ENCODE data around the gene UBE2V1. TPM values are rescaled to one million over a fixed set of nuclear protein-coding genes. Genes with fewer than 3 reads are reported as not detected.

UBE2V1 gene
- total and polyA plus RNA-seq, 7 donors: 45.2 to 165 (median 60.3) TPM

DNA sequence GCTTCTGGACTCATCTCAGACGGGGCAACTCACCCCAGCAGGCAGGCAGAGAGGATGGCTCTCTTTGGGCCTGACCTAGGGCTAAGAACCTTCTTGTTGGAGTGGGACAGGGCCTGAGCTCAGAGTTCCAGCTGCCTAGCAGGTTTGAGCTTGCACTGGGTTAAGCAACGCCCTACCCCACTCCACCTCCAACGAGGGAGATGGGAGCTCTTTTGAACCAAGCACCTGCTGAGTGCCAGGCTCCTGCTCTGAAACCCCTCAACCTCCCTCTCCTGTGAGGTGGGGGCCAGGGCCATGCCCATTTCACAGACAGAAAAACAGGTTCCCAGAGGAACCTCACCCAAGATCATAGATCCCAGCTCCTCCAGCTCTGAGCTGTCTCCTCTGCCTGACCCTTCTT is 75.8 kb downstream of the UBE2V1 start:
- Histone ChIP-seq H3K9me3 (no peaks in the 10 kb centered on the region), H3K4me1 (no peaks in the 10 kb centered on the region), H3K27me3 (ENCODE audit: insufficient read depth in 3 of 3, low read length in 2 of 3) (no peaks in the 10 kb centered on the region), H3K36me3 (ENCODE audit: insufficient read depth in 1 of 2, low read depth in 1 of 2) (no peaks in the 10 kb centered on the region), H3K4me3 (no peak overlapping the region), H3K27ac (no peak overlapping the region)
- intact Hi-C loops (cut with DNase I): loop anchor here in 1 of 2 donors (5.0 kb wide), 1 partner anchor 40 kb away; no protein-coding TSS in a partner anchor
- TF ChIP-seq, protein P1, sequence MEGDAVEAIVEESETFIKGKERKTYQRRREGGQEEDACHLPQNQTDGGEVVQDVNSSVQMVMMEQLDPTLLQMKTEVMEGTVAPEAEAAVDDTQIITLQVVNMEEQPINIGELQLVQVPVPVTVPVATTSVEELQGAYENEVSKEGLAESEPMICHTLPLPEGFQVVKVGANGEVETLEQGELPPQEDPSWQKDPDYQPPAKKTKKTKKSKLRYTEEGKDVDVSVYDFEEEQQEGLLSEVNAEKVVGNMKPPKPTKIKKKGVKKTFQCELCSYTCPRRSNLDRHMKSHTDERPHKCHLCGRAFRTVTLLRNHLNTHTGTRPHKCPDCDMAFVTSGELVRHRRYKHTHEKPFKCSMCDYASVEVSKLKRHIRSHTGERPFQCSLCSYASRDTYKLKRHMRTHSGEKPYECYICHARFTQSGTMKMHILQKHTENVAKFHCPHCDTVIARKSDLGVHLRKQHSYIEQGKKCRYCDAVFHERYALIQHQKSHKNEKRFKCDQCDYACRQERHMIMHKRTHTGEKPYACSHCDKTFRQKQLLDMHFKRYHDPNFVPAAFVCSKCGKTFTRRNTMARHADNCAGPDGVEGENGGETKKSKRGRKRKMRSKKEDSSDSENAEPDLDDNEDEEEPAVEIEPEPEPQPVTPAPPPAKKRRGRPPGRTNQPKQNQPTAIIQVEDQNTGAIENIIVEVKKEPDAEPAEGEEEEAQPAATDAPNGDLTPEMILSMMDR (IDR thresholded peaks at IDR 0.05): no peak
- WGBS, 3 donors: 80 to 89% (median 81%) methylated on average over 3 of the region's 3 CpGs
- DNase-seq: no peak
- ATAC-seq: no peak

DNA sequence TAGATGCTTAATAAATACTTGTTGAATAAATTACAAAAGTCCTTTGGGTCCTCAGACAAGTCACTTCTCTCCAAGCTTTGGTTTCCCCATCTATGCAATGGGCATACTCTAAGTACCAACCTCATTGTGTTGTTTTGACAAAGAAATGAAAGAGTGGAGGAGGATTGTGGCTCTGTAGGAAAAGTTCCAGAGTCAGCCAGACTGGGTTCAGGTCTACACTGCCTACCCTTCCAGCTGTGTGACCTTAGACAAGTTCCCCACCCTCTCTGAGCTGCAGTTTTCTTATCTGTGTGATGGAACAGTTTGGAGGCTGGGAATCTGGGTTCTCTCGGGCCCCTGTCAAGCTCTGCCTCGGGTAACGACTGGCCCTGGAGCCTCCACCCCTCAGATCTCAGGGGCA is 76.2 kb downstream of the UBE2V1 start:
- no peak overlapping the region for H3K27ac ChIP-seq
- no peaks in the 10 kb centered on the region for H3K9me3 ChIP-seq
- H3K36me3 ChIP-seq (ENCODE audit: insufficient read depth in 1 of 2, low read depth in 1 of 2): no peaks in the 10 kb centered on the region
- DNase-seq (no peak), ATAC-seq (no peak)
- TF ChIP-seq, protein P1 (IDR thresholded peaks at IDR 0.05): no peak
- intact Hi-C loops (cut with DNase I): loop anchor here in 1 of 2 donors (5.0 kb wide), 1 partner anchor 39 kb away; no protein-coding TSS in a partner anchor
- no peak overlapping the region for H3K4me3 ChIP-seq
- no peaks in the 10 kb centered on the region for H3K27me3 ChIP-seq (ENCODE audit: insufficient read depth in 3 of 3, low read length in 2 of 3)
- 88 to 95% (median 89%) methylated on average over 3 of the region's 3 CpGs for WGBS, 3 donors
- H3K4me1 ChIP-seq: no peaks in the 10 kb centered on the region

DNA sequence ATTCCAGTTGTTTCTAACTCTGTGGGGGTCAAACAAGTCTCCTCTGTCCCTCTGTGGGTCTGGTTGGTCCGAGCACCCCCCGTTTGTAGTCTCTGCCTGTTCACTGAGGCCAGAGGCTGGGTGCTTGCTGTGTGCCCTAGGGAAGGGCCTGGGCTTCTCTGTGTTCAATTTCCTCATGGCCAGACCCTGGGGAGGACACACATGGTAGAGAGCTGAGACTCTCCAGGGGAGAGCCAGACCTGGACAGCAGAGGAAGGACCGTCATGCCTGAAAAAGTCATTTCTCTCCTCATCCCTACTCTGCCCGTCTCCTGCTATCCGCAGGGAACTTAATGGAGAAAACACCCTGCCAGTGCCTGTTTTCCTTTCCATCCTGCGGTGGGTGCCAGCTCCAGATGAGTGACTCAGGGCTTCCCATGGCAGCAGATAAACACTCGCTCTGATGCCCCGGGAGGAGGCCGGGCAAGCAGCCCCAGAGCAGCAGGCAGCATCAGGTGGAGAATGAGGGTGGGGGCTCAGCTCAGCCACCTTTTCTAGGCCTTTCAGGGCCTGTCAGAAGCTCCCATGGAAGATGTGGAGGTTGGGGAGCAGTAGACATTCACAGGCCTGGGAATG is 78.3 kb downstream of the UBE2V1 start:
- 73 to 80% (median 77%) methylated on average over 9 of the region's 9 CpGs for WGBS, 3 donors

DNA sequence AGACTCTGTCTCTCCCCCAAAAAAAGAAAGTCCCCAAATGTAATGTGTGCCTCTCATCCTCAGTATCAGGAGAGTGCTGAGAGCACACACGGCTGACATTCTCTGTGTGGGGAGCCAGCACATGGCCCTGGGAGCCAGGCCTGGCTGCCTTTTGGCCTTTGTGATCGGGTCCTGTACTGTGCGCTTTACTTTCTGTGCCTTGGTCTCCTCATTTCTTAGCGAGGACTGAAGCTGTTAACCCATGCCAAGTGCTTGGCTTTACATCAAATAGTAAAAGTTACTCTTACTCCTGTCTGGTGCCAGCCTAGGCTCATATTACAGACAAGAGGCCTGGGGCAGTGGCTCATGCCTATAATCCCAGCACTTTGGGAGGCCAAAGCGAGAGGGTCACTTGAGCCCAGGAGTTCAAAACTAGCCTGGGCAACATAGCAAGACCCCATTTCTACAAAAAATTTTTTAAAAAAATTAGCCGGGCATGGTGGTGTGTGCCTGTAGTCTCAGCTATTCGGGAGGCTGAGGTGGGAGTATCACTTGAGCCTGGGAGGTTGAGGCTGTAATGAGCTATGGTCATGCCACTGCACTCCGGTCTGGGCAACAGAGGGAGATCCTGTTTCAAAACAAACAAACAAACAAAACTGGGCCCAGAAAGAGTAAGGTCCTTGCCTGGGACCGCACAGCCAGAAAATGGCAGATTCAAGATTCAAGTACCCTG is 79.8 kb downstream of the UBE2V1 start:
- DNase-seq: no peak
- Histone ChIP-seq H3K27ac (no peak overlapping the region), H3K4me3 (no peak overlapping the region), H3K27me3 (ENCODE audit: insufficient read depth in 3 of 3, low read length in 2 of 3) (no peaks in the 10 kb centered on the region), H3K36me3 (ENCODE audit: insufficient read depth in 1 of 2, low read depth in 1 of 2) (no peaks in the 10 kb centered on the region), H3K4me1 (peaks cover 12% of the 10 kb centered on the region), H3K9me3 (no peaks in the 10 kb centered on the region)
- no peak for ATAC-seq
- 76 to 92% (median 81%) methylated on average over 9 of the region's 9 CpGs for WGBS, 3 donors
- intact Hi-C loops (cut with DNase I): loop anchor here in 1 of 2 donors (5.0 kb wide), 1 partner anchor 46 kb away; no protein-coding TSS in a partner anchor
- TF ChIP-seq, protein P1 (IDR thresholded peaks at IDR 0.05): no peak

More for the DNA sequence above, 78.3 kb downstream of the UBE2V1 start:
- Histone ChIP-seq H3K9me3 (no peaks in the 10 kb centered on the region), H3K4me3 (no peak overlapping the region), H3K27ac (no peak overlapping the region), H3K4me1 (peaks cover 11% of the 10 kb centered on the region), H3K36me3 (ENCODE audit: insufficient read depth in 1 of 2, low read depth in 1 of 2) (no peaks in the 10 kb centered on the region), H3K27me3 (ENCODE audit: insufficient read depth in 3 of 3, low read length in 2 of 3) (no peaks in the 10 kb centered on the region)
- TF ChIP-seq, protein P1 (IDR thresholded peaks at IDR 0.05): no peak
- intact Hi-C loops (cut with DNase I): loop anchor here in 1 of 2 donors (5.0 kb wide), 2 partner anchors 37 to 47 kb away; no protein-coding TSS in a partner anchor
- DNase-seq (no peak), ATAC-seq (no peak)

Other genes with a start within 250 kb of the UBE2V1 start
- gene SPATA2, start 197.6 kb downstream of the UBE2V1 start, total RNA-seq: 10 to 100 TPM in 2 of 4 donors, 1 to 10 TPM in 2; 6.7 to 16.3 (median 10.3) TPM
- gene SPATA2, start 197.6 kb downstream of the UBE2V1 start, polyA plus RNA-seq: 10 to 100 TPM in 1 of 3 donors, 1 to 10 TPM in 2; 7.8 to 15.0 (median 8.1) TPM
- 100 to 1,000 TPM in 1 of 4 donors, 10 to 100 TPM in 3; 67.0 to 104 (median 82.4) TPM for gene RNF114, start 176.8 kb downstream of the UBE2V1 start, total RNA-seq
- 10 to 100 TPM; 30.8 to 83.6 (median 79.7) TPM for gene RNF114, start 176.8 kb downstream of the UBE2V1 start, polyA plus RNA-seq
- 1 to 10 TPM in 2 of 4 donors, under 1 TPM in 2; 0.75 to 3.0 (median 1.9) TPM for gene SNAI1, start 130.2 kb downstream of the UBE2V1 start, total RNA-seq
- 1 to 10 TPM in 2 of 3 donors, under 1 TPM in 1; 0.49 to 4.6 (median 1.1) TPM for gene SNAI1, start 130.2 kb downstream of the UBE2V1 start, polyA plus RNA-seq
- gene PEDS1, start 40.6 kb upstream of the UBE2V1 start, total RNA-seq: 10 to 100 TPM; 17.5 to 59.2 (median 35.0) TPM
- 10 to 100 TPM; 23.8 to 55.1 (median 49.2) TPM for gene PEDS1, start 40.6 kb upstream of the UBE2V1 start, polyA plus RNA-seq
- 100 to 1,000 TPM; 144 to 445 (median 283) TPM for gene CEBPB, start 77.7 kb upstream of the UBE2V1 start, total RNA-seq
- gene CEBPB, start 77.7 kb upstream of the UBE2V1 start, polyA plus RNA-seq: 100 to 1,000 TPM in 1 of 3 donors, 10 to 100 TPM in 2; 38.7 to 125 (median 83.2) TPM